OCI-LY1 (cell line): ENCODE results near the gene AGPAT3.

Experiments
- H2AFZ ChIP-seq: fragments of 200-600 bp; sonication (generic), shearing (Covaris generic); 2 replicates; pipeline ENCODE4 v1.6.0; 2014; ENCODE audit warnings: antibody characterized with exemption, mild to moderate bottlenecking, low read length
- H3F3A ChIP-seq: fragments of 200-600 bp; sonication (generic), shearing (Covaris generic); 2 replicates; pipeline ENCODE4 v1.6.0; 2014; ENCODE audit warnings: mild to moderate bottlenecking, antibody characterized with exemption, low read length, moderate library complexity; ENCODE audit not compliant: insufficient read depth
- H3K27ac ChIP-seq: fragments of 200-600 bp; sonication (generic); 2 replicates; pipeline ENCODE4 v1.5.1; 2014; ENCODE audit warnings: low read length, mixed run types, mild to moderate bottlenecking, low read depth; ENCODE audit not compliant: poor library complexity, severe bottlenecking
- H3K27me3 ChIP-seq: fragments of 200-600 bp; sonication (generic); 2 replicates; pipeline ENCODE4 v1.6.0; 2014; ENCODE audit warnings: antibody characterized with exemption, mild to moderate bottlenecking, low read length, moderate library complexity; ENCODE audit not compliant: insufficient read depth
- H3K36me3 ChIP-seq: fragments of 200-600 bp; sonication (generic); 2 replicates; pipeline ENCODE4 v1.6.1; 2014; ENCODE audit warnings: mild to moderate bottlenecking, antibody characterized with exemption, low read length, moderate library complexity, mixed read lengths; ENCODE audit not compliant: insufficient read depth
- H3K4me1 ChIP-seq: fragments of 200-600 bp; sonication (generic); 2 replicates; pipeline ENCODE4 v1.5.1; 2014; ENCODE audit warnings: mild to moderate bottlenecking, low read length, moderate library complexity; ENCODE audit not compliant: insufficient read depth, severe bottlenecking
- H3K4me2 ChIP-seq: fragments of 200-600 bp; sonication (generic), shearing (Covaris generic); 2 replicates; pipeline ENCODE4 v1.6.1; 2014; ENCODE audit warnings: low read length
- H3K4me3 ChIP-seq: fragments of 200-600 bp; sonication (generic); 2 replicates; pipeline ENCODE4 v1.5.1; 2014; ENCODE audit warnings: low read length, low read depth, mild to moderate bottlenecking, mixed read lengths; ENCODE audit not compliant: poor library complexity, severe bottlenecking
- H3K79me2 ChIP-seq: fragments of 200-600 bp; shearing (Covaris generic); 2 replicates; pipeline ENCODE4 v1.6.1; 2016; ENCODE audit warnings: mixed run types, low read length, mixed read lengths; ENCODE audit not compliant: insufficient read depth
- H3K9ac ChIP-seq: fragments of 200-600 bp; sonication (generic), shearing (Covaris generic); 2 replicates; pipeline ENCODE4 v1.6.1; 2014; ENCODE audit warnings: mild to moderate bottlenecking, low read length, mixed read lengths
- H3K9me2 ChIP-seq: fragments of 200-600 bp; sonication (generic), shearing (Covaris generic); 2 replicates; pipeline ENCODE4 v1.6.1; 2014; ENCODE audit warnings: low read depth, mild to moderate bottlenecking, low read length, mixed read lengths
- H3K9me3 ChIP-seq: fragments of 200-600 bp; shearing (Covaris generic); 2 replicates; pipeline ENCODE4 v1.6.1; 2014; ENCODE audit warnings: low read length, mixed read lengths
- H4K20me1 ChIP-seq: fragments of 200-600 bp; sonication (generic), shearing (Covaris generic); 2 replicates; pipeline ENCODE4 v1.6.0; 2016; ENCODE audit warnings: mild to moderate bottlenecking, low read length; ENCODE audit not compliant: insufficient read depth
- CTCF ChIP-seq: fragments of 200-600 bp; sonication (generic), shearing (Covaris generic); IDR thresholded peaks from 2 replicates; pipeline ENCODE4 v1.5.1; 2017; ENCODE audit warnings: mild to moderate bottlenecking, antibody characterized with exemption, low read length, moderate library complexity, mixed read lengths
- EZH2 ChIP-seq: fragments of 200-600 bp; sonication (generic), shearing (Covaris generic); IDR thresholded peaks from 2 replicates; pipeline ENCODE4 v1.8.0; 2017; ENCODE audit warnings: borderline replicate concordance, mixed run types, mild to moderate bottlenecking, antibody characterized with exemption, low read length, moderate library complexity, mixed read lengths

AGPAT3 gene

GRCh38 chr21:43943512-43944077 is 78.6 kb downstream of the AGPAT3 start:
- H3K9me2 ChIP-seq, result no peaks in the 10 kb centered on the region
- H3K9ac ChIP-seq, result no peak overlapping the region
- H3K27ac ChIP-seq, result no peak overlapping the region
- no peaks in the 10 kb centered on the region for H3K27me3 ChIP-seq
- peaks cover 4% of the 10 kb centered on the region; the same call in 1 of the 2 replicates for H3K9me3 ChIP-seq
- H3K4me1 ChIP-seq, result peaks cover 4% of the 10 kb centered on the region
- no peaks in the 10 kb centered on the region for H4K20me1 ChIP-seq
- no peaks in the 10 kb centered on the region for H3F3A ChIP-seq
- no peak overlapping the region for H3K4me2 ChIP-seq
- no peak overlapping the region for H2AFZ ChIP-seq
- peaks cover 16% of the 10 kb centered on the region; the same call in 1 of the 2 replicates for H3K36me3 ChIP-seq
- no peak overlapping the region for H3K4me3 ChIP-seq
- H3K79me2 ChIP-seq, result no peaks in the 10 kb centered on the region
- TF ChIP-seq EZH2, result no peak
- TF ChIP-seq CTCF, result no peak

GRCh38 chr21:43944078-43944633 is 79.1 kb downstream of the AGPAT3 start:
- Histone ChIP-seq H4K20me1 (no peaks in the 10 kb centered on the region), H3K79me2 (no peaks in the 10 kb centered on the region), H3K4me1 (no peaks in the 10 kb centered on the region), H3K9ac (no peak overlapping the region), H3K9me2 (no peaks in the 10 kb centered on the region), H3K4me3 (no peak overlapping the region), H3K9me3 (peaks cover 4% of the 10 kb centered on the region; the same call in 1 of the 2 replicates), H3F3A (no peaks in the 10 kb centered on the region), H3K27me3 (no peaks in the 10 kb centered on the region; the same call in 1 of the 2 replicates), H2AFZ (no peak overlapping the region), H3K27ac (no peak overlapping the region), H3K4me2 (no peak overlapping the region), H3K36me3 (peaks cover 16% of the 10 kb centered on the region; the same call in 1 of the 2 replicates)
- TF ChIP-seq EZH2 (no peak), CTCF (no peak)

GRCh38 chr21:43944757-43945156 is 79.7 kb downstream of the AGPAT3 start:
- H2AFZ ChIP-seq, result no peak overlapping the region
- H3K9me2 ChIP-seq, result no peaks in the 10 kb centered on the region
- H3K9ac ChIP-seq, result no peak overlapping the region
- no peaks in the 10 kb centered on the region; the same call in 1 of the 2 replicates for H3K27me3 ChIP-seq
- TF ChIP-seq EZH2, result no peak
- TF ChIP-seq CTCF, result no peak
- H3K36me3 ChIP-seq, result peaks cover 22% of the 10 kb centered on the region; the same call in 1 of the 2 replicates
- H3K9me3 ChIP-seq, result peaks cover 4% of the 10 kb centered on the region; the same call in 1 of the 2 replicates
- H3K79me2 ChIP-seq, result no peaks in the 10 kb centered on the region
- no peak overlapping the region for H3K4me2 ChIP-seq
- no peaks in the 10 kb centered on the region for H4K20me1 ChIP-seq
- no peaks in the 10 kb centered on the region for H3K4me1 ChIP-seq
- no peaks in the 10 kb centered on the region for H3F3A ChIP-seq
- no peak overlapping the region for H3K4me3 ChIP-seq
- no peak overlapping the region for H3K27ac ChIP-seq
